ENCODE results near the gene TMEM250.

TMEM250 gene

DNA sequence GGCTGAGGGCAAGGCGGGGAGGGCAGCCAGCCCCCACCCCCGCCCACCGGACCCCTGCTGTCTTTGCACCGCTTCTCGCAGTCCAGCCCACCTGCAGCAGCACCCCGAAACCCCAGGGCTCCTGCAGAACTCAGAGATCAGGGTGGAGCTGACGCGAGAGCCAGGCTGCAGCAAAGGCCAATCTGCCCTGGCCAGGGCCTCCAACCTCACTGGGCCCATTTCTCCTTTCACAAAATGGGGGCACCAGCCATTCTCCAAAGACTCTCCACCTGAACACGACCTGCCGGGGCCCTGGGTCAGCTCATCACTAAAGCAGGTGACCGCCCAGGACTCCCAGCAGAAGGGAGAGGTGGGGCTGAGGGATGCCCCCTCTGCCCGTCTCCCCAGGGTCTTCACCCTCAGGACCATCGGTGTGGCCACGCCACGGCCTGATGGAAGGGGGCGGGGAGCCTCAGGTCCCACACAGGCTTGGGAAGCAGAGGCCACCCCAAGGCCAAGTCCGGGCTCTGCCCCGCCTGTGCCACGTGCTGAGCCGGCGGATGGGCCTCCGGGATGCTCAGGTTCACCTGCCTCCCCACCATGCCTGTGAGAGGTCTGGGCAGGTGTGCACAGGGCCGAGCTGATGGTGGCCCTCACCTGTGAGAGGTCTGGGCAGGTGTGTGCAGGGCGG lies 36.7 kb downstream of the TMEM250 start:
- FAIRE-seq, result no peak

DNA sequence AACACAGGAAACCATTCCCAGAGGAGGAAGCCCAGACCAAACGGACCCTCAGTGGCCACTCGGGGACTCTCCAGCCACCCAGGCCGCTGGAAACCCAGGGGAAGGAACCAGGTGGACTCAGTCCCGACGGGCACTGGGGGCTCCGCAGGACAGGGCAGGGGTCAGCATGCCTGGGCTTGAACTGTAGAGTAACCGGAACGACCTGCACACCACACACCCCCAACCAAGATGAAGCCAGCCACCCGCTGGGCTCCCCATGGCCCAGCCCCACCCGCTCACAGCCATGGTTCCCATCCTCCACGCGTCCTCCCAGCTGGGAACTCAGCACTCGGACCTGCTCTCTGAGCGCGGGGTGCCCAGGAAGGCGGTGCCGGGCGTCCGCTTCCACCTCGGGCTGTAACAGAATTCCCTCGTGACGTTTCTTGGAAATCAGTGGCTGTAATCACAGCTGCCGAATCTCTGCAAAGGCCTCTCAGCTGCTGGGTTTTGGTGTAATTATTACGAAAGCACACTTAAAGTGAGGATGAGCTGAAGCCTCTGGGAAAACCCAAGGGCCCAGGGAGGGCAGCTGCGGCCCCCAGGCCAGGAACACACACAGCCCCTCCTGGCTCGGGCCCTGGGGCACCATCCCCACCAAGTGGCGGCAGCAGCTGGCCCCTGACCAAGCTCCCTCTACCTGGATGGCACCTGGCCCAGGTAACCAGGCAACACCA lies 37.4 kb downstream of the TMEM250 start:
- FAIRE-seq, result no peak

DNA sequence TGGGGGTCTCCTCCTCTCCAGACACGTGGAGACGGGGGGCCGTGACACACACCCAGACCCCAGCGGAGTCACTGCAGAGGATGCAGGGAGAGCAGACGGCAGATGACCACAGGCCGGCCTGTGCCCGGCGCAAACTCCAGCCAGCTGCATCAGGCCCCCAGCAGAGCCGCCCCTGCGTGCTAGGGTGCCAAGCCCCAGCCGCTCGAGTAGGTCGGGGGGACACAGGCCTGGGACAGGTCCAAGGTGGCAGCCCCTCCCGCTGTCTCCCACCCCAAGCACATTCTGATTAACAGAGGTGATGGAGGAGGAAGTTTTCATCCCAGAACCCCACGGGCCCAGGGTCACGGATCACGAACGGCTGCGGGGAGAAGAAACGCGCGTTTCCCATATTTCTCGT lies 38.0 kb downstream of the TMEM250 start:
- FAIRE-seq, result no peak

DNA sequence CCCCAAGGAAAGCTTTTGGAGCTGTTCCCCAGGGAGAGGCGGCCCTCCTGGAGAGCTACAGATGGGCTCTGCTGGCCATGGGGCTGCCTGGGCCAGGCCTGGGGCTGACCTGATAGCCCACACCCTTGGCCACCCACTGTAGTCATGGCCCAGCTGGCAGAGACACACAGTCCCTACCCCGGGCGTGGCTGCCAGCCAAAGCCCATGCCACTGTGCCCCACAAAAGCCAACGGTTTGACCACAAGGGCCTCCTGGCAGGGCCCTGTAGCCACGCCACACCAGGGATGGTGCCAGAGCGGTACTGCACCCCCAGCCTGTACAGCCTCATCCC lies 38.8 kb downstream of the TMEM250 start:
- no peak for FAIRE-seq

DNA sequence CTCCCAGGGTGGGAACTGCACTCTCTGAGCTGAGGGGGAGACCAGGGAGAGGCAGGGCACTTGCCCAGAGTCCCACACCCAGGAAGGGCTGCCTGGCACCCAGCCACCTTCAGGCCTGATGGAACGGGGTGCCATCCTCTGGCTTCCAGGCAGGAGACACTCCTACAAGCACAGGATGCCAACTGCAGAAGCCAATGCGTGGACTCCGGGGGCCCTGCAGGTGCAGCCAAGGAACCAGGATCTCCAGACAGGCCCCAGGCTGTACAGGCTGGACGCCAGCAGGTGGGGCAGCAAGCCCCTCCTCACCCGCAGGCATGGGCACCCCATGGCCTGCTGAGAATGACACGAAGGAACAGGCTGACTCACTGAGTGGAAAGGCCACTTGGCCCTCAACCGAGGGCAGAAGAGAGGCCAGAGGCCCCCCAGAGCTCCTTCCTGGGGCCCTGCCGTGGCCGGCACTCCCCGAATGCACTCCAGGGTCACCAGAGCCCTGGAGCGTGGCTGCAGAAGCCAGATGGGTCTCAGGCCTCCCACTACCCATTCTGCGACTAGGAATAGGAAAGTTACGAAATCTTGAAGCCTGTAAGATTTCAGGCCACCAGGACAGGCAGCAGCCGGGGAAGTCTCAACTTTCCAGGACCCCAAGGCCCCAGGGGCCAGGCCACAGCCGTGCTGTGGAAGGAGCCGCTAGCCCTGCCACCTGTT lies 39.3 kb downstream of the TMEM250 start:
- no peak for FAIRE-seq

DNA sequence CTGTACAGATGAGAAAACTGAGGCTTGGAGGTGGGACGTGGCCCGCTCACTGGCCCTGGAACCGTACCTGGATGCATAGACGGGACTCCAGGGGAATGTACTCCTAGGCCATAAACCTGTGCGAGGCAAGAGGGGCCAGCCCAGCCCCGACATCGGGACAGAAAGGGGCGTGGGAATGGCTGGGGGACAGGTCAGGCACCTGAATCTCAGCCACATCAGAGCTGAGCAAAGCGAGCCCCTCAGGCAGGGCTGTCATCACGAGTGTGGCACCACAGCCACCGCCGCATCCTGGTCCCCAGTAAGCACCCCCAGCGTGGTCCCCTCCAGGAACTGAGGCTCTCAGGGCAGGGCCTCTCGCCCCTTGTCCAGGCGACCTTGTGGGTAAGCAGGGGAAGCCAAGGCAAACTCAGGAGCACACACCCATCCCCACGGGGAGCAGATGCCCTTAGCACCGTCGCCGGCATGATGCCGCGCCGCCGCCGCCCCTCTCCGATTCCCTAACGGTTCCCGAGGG lies 40.1 kb downstream of the TMEM250 start:
- FAIRE-seq, result no peak

DNA sequence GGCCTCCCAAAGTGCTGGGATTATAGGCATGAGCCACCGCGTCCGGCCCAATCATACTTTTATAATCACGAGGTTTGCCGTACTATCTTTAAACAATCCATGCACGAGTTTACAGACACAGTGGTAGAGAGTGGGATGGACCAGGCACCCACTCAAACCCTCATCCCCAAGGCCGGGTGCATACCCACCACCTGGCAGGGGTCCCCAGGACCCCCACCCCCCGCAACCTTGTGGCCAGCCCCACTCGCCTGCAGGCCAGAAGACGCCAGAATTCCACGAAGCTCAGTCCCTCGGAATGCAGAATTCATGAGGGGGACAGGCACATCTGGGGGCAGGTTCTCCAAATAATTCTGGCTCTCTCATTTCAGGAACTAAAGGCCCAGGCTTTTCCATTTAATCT lies 40.7 kb downstream of the TMEM250 start:
- FAIRE-seq, result no peak

DNA sequence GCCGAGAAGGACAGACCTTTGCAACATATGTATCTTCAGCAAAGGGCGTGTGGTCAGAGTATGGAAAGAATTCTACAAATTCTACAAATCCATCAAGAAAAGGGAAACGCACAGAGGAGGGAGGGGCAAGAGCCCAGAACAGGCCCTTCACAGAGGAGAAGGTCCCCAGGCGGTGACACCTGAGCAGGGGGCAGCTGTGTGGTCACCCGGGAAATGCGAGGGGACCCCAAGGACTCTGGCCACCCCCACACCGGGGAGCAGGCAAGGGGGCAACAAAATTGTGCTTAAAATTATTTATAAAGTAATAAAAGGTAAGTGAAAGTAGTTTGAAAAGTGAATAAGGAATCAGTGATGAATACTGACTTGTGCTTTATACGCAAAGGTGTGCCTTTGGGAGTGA lies 41.2 kb downstream of the TMEM250 start:
- no peak for FAIRE-seq

DNA sequence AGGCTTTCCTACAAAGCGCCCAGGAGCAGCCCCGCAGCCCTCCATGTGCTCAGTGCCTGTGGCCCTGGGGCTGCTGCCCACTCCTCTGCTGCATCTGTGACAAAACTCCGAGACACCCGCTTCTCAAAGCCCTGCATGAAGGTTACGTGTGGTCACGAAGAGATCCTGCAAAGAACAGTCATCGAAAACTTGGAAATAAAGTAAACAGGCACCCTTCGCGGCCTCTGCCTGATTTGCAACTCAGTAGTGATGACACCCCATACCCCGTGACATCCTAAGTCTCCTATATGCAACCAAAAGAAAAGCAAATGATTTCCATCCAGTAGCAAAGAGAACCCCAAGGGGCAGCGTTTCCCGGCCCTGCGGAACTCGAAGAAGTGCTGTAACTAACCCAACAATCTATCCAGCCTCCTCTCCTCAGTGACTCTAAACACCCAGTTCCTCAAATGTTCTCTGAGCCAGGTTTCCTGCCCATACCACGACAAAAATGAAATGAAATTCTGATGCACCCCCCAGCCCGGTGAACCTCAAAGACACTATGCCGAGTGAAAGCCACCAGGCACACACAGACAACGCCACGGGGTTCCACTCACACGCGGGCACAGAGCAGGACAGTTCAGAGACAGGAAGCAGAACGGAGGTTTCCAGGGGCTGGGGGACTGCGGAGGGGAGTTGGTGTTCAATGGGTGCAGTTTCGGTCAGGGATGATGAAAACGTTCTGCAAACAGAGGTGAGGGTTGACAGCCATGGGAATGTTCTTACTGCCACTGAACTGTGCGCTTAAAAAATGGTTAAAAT lies 42.6 kb downstream of the TMEM250 start:
- FAIRE-seq, result no peak

DNA sequence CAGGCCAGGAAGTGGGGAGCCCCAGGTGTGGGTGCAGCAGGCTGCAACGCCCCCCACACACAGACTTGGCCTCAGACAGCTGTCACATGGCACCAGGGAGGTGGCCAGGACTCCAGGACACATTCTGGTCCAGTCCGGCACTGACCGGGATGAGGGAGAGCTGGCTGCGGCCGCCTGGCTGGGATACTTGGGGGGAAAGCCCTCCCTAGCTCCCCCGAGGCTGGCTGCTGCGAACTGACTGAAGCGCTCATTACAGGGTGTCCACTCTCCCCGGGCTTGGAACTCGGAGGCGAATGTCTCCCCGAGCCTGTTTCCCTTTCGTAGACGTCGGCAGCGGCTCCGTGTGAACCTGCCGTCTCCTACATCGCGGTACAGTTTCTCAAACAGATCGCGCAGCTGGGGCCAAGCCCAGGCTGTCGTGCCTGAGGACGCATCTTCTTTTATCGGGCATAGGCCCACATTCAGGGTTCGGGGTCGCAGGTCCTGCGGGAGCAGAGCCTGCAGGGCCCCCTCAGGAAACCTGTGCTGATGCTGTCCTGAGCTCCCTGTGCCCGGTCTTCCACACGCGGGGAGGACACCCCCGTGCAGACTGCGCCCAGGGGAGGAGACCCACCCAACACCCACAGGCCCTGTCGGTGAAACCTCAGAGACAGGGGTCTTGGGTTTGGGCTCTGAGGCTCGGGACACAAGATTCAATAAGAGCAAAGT lies 43.4 kb downstream of the TMEM250 start:
- no peak for FAIRE-seq

DNA sequence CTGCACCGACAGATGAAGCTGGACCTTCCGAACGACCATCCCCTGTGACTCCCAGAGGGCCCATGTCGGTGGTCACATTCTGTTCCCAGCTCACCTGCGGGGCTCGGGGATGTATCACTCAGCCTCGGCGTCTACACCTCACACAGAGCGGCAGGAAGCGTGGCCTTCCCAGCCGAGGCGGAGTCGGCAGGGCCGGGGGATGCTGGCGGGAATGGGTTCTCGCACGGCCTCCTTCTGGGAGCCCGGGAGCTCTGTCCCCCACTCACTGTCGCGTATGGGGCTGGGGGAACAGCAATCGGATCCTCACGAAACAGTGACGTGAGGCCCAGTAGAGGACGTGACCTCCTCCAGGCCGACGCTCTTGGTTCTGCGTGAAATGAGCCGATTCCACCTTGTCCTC lies 44.0 kb downstream of the TMEM250 start:
- FAIRE-seq, result no peak
